SH-SY5Y (cell line): Measurements from ENCODE around the gene NR2C2AP.

Source experiments
- GATA2 ChIP-seq: IDR thresholded peaks from 2 replicates; pipeline ENCODE4 v1.6.1; 2011; ENCODE audit warnings: mild to moderate bottlenecking, low read depth, low read length
- GATA3 ChIP-seq: IDR thresholded peaks from 2 replicates; pipeline ENCODE4 v1.6.1; 2011; ENCODE audit warnings: low read depth, mild to moderate bottlenecking, low read length, moderate library complexity

DNA sequence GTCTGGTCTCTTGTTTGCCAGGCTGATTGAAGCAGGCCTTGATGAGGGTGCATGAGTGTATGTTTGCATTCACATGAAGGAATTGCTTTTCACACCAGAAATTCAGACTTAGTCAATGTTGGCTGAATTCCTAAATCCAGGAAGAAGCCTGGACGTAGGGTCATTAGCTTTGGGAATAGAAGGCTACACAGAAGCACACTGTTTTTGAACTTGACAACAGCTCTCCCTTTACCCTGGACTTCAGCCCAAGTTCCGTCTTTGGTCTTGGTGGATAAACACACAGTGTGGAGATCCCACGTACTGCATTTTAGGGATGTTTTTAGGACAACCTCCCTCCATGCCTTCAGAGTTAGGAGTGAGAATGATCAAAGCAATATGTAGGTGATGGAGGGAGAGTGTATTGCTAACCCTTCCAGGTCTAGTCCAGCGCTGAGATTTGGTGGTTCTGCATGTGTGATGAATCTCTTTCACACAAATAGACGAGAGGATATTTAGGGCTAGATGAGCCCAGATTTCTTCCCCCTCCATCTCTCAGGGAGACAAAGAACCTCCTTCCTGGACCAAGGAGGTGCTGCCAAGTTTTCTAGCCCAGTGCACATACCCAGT, 47.1 kb upstream of the NR2C2AP start:
- no peak for TF ChIP-seq GATA3
- TF ChIP-seq GATA2 = no peak
